NCI-H2196 (cell line): ENCODE measurements around the gene AGBL4.
A peak's percentile ranks its signal among the peaks of the same experiment; 100 is the strongest.
"Not testable (repeated sequence)": the region's sequence is repeated elsewhere in the genome, so short reads cannot be mapped to it uniquely, and the experiment has no call there.

Experiments used
- DNase-seq: peaks from one replicate; lab custom pipeline; 2025; ENCODE audit not compliant: unreplicated experiment; lab: John Stamatoyannopoulos, UW

Gene AGBL4

GRCh38 chr1:49051647-49052046, 972.1 kb downstream of the AGBL4 start:
- no peak for DNase-seq

GRCh38 chr1:49050041-49050440, 973.7 kb downstream of the AGBL4 start:
- DNase-seq, result no peak

GRCh38 chr1:49048188-49048587, 975.6 kb downstream of the AGBL4 start:
- DNase-seq, result peak; percentile 30

GRCh38 chr1:49046305-49046704, 977.4 kb downstream of the AGBL4 start:
- DNase-seq, result no peak

GRCh38 chr1:49045371-49045770, 978.4 kb downstream of the AGBL4 start:
- no peak for DNase-seq

- no peak for DNase-seq
Measured at GRCh38 chr1:49036700-49037099, 987.1 kb downstream of the AGBL4 start.

- DNase-seq, result no peak
Measured at GRCh38 chr1:49028396-49028795, 995.4 kb downstream of the AGBL4 start.

- DNase-seq, result no peak
Measured at GRCh38 chr1:49026230-49026811, 997.4 kb downstream of the AGBL4 start.

- no peak for DNase-seq
Measured at GRCh38 chr1:49016030-49016977, 1007.5 kb downstream of the AGBL4 start.

- no peak for DNase-seq
Measured at GRCh38 chr1:49013079-49013478, 1010.7 kb downstream of the AGBL4 start.

GRCh38 chr1:49002981-49003380, 1020.8 kb downstream of the AGBL4 start:
- DNase-seq, result not testable (repeated sequence)

GRCh38 chr1:48999321-48999720, 1024.4 kb downstream of the AGBL4 start:
- no peak for DNase-seq

- DNase-seq, result no peak
Measured at GRCh38 chr1:48996311-48996710, 1027.4 kb downstream of the AGBL4 start.

GRCh38 chr1:48988633-48989197, 1035.0 kb downstream of the AGBL4 start:
- DNase-seq, result no peak

GRCh38 chr1:48979940-48980339, 1043.8 kb downstream of the AGBL4 start:
- DNase-seq, result no peak

GRCh38 chr1:48978413-48978812, 1045.3 kb downstream of the AGBL4 start:
- no peak for DNase-seq

GRCh38 chr1:48977273-48977672, 1046.5 kb downstream of the AGBL4 start:
- no peak for DNase-seq

- no peak for DNase-seq
Measured at GRCh38 chr1:48969971-48970370, 1053.8 kb downstream of the AGBL4 start.

- no peak for DNase-seq
Measured at GRCh38 chr1:48967318-48967717, 1056.4 kb downstream of the AGBL4 start.

- DNase-seq, result no peak
Measured at GRCh38 chr1:48966583-48966982, 1057.2 kb downstream of the AGBL4 start.

GRCh38 chr1:48960320-48960719, 1063.4 kb downstream of the AGBL4 start:
- DNase-seq, result no peak

GRCh38 chr1:48955774-48956173, 1068.0 kb downstream of the AGBL4 start:
- no peak for DNase-seq
